ENCODE data around the gene PRODH.
"Not testable (repeated sequence)": the region's sequence is repeated elsewhere in the genome, so short reads cannot be mapped to it uniquely, and the experiment has no call there.

GRCh38 chr22:18953128-18953527 is 17.0 kb upstream of the PRODH start:
- TF ChIP-seq CSRNP3 (CRISPR knock-in tag; IDR thresholded peaks at IDR 0.05); ZNF8 (CRISPR knock-in tag; IDR thresholded peaks at IDR 0.05); ISL1 (CRISPR knock-in tag; IDR thresholded peaks at IDR 0.05); PPARA (CRISPR knock-in tag; IDR thresholded peaks at IDR 0.05; ENCODE audit: borderline replicate concordance): not testable (repeated sequence)

Data from SK-N-SH treated with all-trans-retinoic acid at 6 μM for 48 hours (cell line).